Measurements from ENCODE around the gene PRSS48. TPM values are rescaled to one million over a fixed set of nuclear protein-coding genes. Genes with fewer than 3 reads are reported as not detected.

Gene PRSS48
- total and polyA plus RNA-seq, 4 donors = 0.64 TPM; not detected in 3

DNA sequence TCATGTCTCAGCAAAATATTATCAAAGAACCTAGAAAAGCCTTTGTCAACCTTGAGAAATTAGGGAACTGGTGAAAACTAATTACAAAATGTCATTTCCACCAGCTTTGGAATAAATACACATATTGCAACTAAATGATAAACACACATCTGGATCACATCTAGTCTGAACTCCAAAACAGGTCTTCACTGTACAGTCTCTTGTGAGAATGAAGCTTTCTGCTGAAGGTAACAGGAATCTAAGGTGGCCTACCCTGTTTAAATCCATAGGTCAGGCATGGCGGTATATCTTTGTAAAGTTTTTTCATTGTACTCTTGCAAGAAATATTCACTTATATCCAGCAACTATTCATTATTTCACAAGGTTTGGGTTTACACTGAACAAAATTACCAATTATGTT, 46.7 kb downstream of the PRSS48 start:
- H3K27me3 ChIP-seq (ENCODE audit: control insufficient read depth in 4 of 4, insufficient read depth in 4 of 4, low read length in 3 of 4) = no peaks in the 10 kb centered on the region

More for the DNA sequence above, 46.7 kb downstream of the PRSS48 start:
- Histone ChIP-seq H3K27ac (ENCODE audit: low read depth in 1 of 2, low read length in 2 of 2) (peak overlapping the region; percentile 97), H3K4me1 (ENCODE audit: control insufficient read depth in 4 of 4, insufficient read depth in 4 of 4, low read length in 3 of 4) (peaks cover 2 to 42% (median 22%) of the 10 kb centered on the region in 4 donors), H3K36me3 (ENCODE audit: control insufficient read depth in 4 of 4, insufficient read depth in 3 of 4, low read depth in 1 of 4, low read length in 3 of 4) (no peaks in the 10 kb centered on the region), H3K9me3 (ENCODE audit: control insufficient read depth in 4 of 4, low read length in 3 of 4) (no peaks in the 10 kb centered on the region), H3K9ac (ENCODE audit: low read depth in 1 of 2, low read length in 2 of 2) (peak overlapping the region; percentile 54 to 72), H3K4me3 (ENCODE audit: low read depth in 1 of 3, low read length in 3 of 3) (peak overlapping the region; percentile 48 to 72 (median 62))
- WGBS = 51% methylated on average over 1 of the region's 1 CpG
- TF ChIP-seq RXRA (IDR thresholded peaks at IDR 0.05) (no peak), EGR1 (IDR thresholded peaks at IDR 0.05; ENCODE audit: low read depth in 2 of 2) (no peak), NR2F2 (IDR thresholded peaks at IDR 0.05) (no peak), GABPA (IDR thresholded peaks at IDR 0.05 in 1 of 2, conservative IDR thresholded peaks at IDR 0.05 in 1 of 2) (no peak), HNF4G (IDR thresholded peaks at IDR 0.05) (no peak), TAF1 (conservative IDR thresholded peaks at IDR 0.05) (no peak), RAD21 (IDR thresholded peaks at IDR 0.05) (no peak), JUND (IDR thresholded peaks at IDR 0.05) (no peak), SP1 (IDR thresholded peaks at IDR 0.05) (no peak), YY1 (IDR thresholded peaks at IDR 0.05) (no peak), HNF4A (conservative IDR thresholded peaks at IDR 0.05) (no peak), FOXA2 (IDR thresholded peaks at IDR 0.05) (no peak)
- TF ChIP-seq, protein P1, sequence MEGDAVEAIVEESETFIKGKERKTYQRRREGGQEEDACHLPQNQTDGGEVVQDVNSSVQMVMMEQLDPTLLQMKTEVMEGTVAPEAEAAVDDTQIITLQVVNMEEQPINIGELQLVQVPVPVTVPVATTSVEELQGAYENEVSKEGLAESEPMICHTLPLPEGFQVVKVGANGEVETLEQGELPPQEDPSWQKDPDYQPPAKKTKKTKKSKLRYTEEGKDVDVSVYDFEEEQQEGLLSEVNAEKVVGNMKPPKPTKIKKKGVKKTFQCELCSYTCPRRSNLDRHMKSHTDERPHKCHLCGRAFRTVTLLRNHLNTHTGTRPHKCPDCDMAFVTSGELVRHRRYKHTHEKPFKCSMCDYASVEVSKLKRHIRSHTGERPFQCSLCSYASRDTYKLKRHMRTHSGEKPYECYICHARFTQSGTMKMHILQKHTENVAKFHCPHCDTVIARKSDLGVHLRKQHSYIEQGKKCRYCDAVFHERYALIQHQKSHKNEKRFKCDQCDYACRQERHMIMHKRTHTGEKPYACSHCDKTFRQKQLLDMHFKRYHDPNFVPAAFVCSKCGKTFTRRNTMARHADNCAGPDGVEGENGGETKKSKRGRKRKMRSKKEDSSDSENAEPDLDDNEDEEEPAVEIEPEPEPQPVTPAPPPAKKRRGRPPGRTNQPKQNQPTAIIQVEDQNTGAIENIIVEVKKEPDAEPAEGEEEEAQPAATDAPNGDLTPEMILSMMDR (IDR thresholded peaks at IDR 0.05; ENCODE audit: low read depth, low read length, missing input control) = no peak
- TF ChIP-seq, protein P2, sequence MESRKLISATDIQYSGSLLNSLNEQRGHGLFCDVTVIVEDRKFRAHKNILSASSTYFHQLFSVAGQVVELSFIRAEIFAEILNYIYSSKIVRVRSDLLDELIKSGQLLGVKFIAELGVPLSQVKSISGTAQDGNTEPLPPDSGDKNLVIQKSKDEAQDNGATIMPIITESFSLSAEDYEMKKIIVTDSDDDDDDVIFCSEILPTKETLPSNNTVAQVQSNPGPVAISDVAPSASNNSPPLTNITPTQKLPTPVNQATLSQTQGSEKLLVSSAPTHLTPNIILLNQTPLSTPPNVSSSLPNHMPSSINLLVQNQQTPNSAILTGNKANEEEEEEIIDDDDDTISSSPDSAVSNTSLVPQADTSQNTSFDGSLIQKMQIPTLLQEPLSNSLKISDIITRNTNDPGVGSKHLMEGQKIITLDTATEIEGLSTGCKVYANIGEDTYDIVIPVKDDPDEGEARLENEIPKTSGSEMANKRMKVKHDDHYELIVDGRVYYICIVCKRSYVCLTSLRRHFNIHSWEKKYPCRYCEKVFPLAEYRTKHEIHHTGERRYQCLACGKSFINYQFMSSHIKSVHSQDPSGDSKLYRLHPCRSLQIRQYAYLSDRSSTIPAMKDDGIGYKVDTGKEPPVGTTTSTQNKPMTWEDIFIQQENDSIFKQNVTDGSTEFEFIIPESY (IDR thresholded peaks at IDR 0.05) = no peak
- TF ChIP-seq, protein P3, sequence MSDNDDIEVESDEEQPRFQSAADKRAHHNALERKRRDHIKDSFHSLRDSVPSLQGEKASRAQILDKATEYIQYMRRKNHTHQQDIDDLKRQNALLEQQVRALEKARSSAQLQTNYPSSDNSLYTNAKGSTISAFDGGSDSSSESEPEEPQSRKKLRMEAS (IDR thresholded peaks at IDR 0.05) = no peak
- TF ChIP-seq, protein P4, sequence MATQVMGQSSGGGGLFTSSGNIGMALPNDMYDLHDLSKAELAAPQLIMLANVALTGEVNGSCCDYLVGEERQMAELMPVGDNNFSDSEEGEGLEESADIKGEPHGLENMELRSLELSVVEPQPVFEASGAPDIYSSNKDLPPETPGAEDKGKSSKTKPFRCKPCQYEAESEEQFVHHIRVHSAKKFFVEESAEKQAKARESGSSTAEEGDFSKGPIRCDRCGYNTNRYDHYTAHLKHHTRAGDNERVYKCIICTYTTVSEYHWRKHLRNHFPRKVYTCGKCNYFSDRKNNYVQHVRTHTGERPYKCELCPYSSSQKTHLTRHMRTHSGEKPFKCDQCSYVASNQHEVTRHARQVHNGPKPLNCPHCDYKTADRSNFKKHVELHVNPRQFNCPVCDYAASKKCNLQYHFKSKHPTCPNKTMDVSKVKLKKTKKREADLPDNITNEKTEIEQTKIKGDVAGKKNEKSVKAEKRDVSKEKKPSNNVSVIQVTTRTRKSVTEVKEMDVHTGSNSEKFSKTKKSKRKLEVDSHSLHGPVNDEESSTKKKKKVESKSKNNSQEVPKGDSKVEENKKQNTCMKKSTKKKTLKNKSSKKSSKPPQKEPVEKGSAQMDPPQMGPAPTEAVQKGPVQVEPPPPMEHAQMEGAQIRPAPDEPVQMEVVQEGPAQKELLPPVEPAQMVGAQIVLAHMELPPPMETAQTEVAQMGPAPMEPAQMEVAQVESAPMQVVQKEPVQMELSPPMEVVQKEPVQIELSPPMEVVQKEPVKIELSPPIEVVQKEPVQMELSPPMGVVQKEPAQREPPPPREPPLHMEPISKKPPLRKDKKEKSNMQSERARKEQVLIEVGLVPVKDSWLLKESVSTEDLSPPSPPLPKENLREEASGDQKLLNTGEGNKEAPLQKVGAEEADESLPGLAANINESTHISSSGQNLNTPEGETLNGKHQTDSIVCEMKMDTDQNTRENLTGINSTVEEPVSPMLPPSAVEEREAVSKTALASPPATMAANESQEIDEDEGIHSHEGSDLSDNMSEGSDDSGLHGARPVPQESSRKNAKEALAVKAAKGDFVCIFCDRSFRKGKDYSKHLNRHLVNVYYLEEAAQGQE (IDR thresholded peaks at IDR 0.05) = no peak
- TF ChIP-seq, protein P5, sequence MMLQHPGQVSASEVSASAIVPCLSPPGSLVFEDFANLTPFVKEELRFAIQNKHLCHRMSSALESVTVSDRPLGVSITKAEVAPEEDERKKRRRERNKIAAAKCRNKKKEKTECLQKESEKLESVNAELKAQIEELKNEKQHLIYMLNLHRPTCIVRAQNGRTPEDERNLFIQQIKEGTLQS (IDR thresholded peaks at IDR 0.05) = no peak
- DNase-seq (ENCODE audit: low spot score) = no peak

All from liver (tissue), 9 donors.